Stimulated activated memory B cell treated with anti-CD40 and anti-IgM and Interleukin-4, amounts not matched to agents 10 μg/mL and 1 μg/mL and 100 μg/mL, for 72 hours (primary cell): ENCODE measurements around the gene ANO2.

Experiments
- ATAC-seq: fragments of 150-1000 bp; cut with Tn5 transposase; 2 replicates; pipeline ENCODE4 v1.10.0; 2021
- H3K27ac Mint-ChIP-seq: one replicate; pipeline ENCODE4 v1.8.0; 2022; ENCODE audit warnings: mild to moderate bottlenecking, mixed read lengths
- H3K27me3 Mint-ChIP-seq: one replicate; pipeline ENCODE4 v1.8.0; 2022; ENCODE audit warnings: mixed read lengths
- H3K36me3 Mint-ChIP-seq: one replicate; pipeline ENCODE4 v1.8.0; 2022; ENCODE audit warnings: mixed read lengths
- H3K4me1 Mint-ChIP-seq: one replicate; pipeline ENCODE4 v1.8.0; 2022; ENCODE audit warnings: mixed read lengths
- H3K4me3 Mint-ChIP-seq: one replicate; pipeline ENCODE4 v1.8.0; 2022; ENCODE audit warnings: mild to moderate bottlenecking, moderate library complexity, mixed read lengths
- H3K9me3 Mint-ChIP-seq: one replicate; pipeline ENCODE4 v1.8.0; 2022; ENCODE audit warnings: mixed read lengths

Gene ANO2

GRCh38 chr12:5806371-5807089, 138.5 kb downstream of the ANO2 start:
- Mint-ChIP-seq H3K36me3 (no peaks in the 10 kb centered on the region), H3K4me3 (no peak overlapping the region), H3K9me3 (no peaks in the 10 kb centered on the region), H3K27me3 (no peaks in the 10 kb centered on the region), H3K4me1 (no peaks in the 10 kb centered on the region), H3K27ac (no peak overlapping the region)
- ATAC-seq, result no peak

GRCh38 chr12:5803532-5803931, 141.5 kb downstream of the ANO2 start:
- H3K4me3 Mint-ChIP-seq, result no peak overlapping the region
- no peak overlapping the region for H3K27ac Mint-ChIP-seq
- H3K27me3 Mint-ChIP-seq, result peaks cover 13% of the 10 kb centered on the region
- no peak for ATAC-seq
- no peaks in the 10 kb centered on the region for H3K36me3 Mint-ChIP-seq
- H3K9me3 Mint-ChIP-seq, result no peaks in the 10 kb centered on the region
- H3K4me1 Mint-ChIP-seq, result no peaks in the 10 kb centered on the region

- ATAC-seq, result no peak
- Mint-ChIP-seq H3K36me3 (no peaks in the 10 kb centered on the region), H3K9me3 (no peaks in the 10 kb centered on the region), H3K4me3 (no peak overlapping the region), H3K27ac (no peak overlapping the region), H3K27me3 (peaks cover 13% of the 10 kb centered on the region), H3K4me1 (no peaks in the 10 kb centered on the region)
Observed at GRCh38 chr12:5798242-5799015, 146.6 kb downstream of the ANO2 start.

- ATAC-seq, result no peak
- Mint-ChIP-seq H3K4me1 (no peaks in the 10 kb centered on the region), H3K27me3 (peaks cover 13% of the 10 kb centered on the region), H3K4me3 (no peak overlapping the region), H3K27ac (no peak overlapping the region), H3K36me3 (no peaks in the 10 kb centered on the region), H3K9me3 (no peaks in the 10 kb centered on the region)
Observed at GRCh38 chr12:5797661-5798060, 147.4 kb downstream of the ANO2 start.

- peaks cover 13% of the 10 kb centered on the region for H3K27me3 Mint-ChIP-seq
- no peak for ATAC-seq
- no peak overlapping the region for H3K27ac Mint-ChIP-seq
- no peaks in the 10 kb centered on the region for H3K36me3 Mint-ChIP-seq
- no peak overlapping the region for H3K4me3 Mint-ChIP-seq
- H3K4me1 Mint-ChIP-seq, result no peaks in the 10 kb centered on the region
- no peaks in the 10 kb centered on the region for H3K9me3 Mint-ChIP-seq
Observed at GRCh38 chr12:5796959-5797225, 148.2 kb downstream of the ANO2 start.

- Mint-ChIP-seq H3K36me3 (no peaks in the 10 kb centered on the region), H3K9me3 (no peaks in the 10 kb centered on the region), H3K4me3 (no peak overlapping the region), H3K27ac (no peak overlapping the region), H3K27me3 (peaks cover 13% of the 10 kb centered on the region), H3K4me1 (no peaks in the 10 kb centered on the region)
- ATAC-seq, result no peak
Observed at GRCh38 chr12:5796171-5796958, 148.7 kb downstream of the ANO2 start.

GRCh38 chr12:5794156-5794555, 150.9 kb downstream of the ANO2 start:
- Mint-ChIP-seq H3K27me3 (peaks cover 16% of the 10 kb centered on the region), H3K9me3 (no peaks in the 10 kb centered on the region), H3K4me3 (no peak overlapping the region), H3K36me3 (no peaks in the 10 kb centered on the region), H3K27ac (no peak overlapping the region), H3K4me1 (no peaks in the 10 kb centered on the region)
- no peak for ATAC-seq

- H3K4me1 Mint-ChIP-seq, result no peaks in the 10 kb centered on the region
- H3K27me3 Mint-ChIP-seq, result peaks cover 16% of the 10 kb centered on the region
- H3K36me3 Mint-ChIP-seq, result no peaks in the 10 kb centered on the region
- ATAC-seq, result no peak
- H3K4me3 Mint-ChIP-seq, result no peak overlapping the region
- no peak overlapping the region for H3K27ac Mint-ChIP-seq
- H3K9me3 Mint-ChIP-seq, result no peaks in the 10 kb centered on the region
Observed at GRCh38 chr12:5792343-5792742, 152.7 kb downstream of the ANO2 start.

GRCh38 chr12:5789469-5789968, 155.5 kb downstream of the ANO2 start:
- Mint-ChIP-seq H3K27me3 (peaks cover 16% of the 10 kb centered on the region), H3K27ac (no peak overlapping the region), H3K9me3 (no peaks in the 10 kb centered on the region), H3K36me3 (no peaks in the 10 kb centered on the region), H3K4me1 (no peaks in the 10 kb centered on the region), H3K4me3 (no peak overlapping the region)
- no peak for ATAC-seq

- Mint-ChIP-seq H3K4me1 (no peaks in the 10 kb centered on the region), H3K36me3 (no peaks in the 10 kb centered on the region), H3K4me3 (no peak overlapping the region), H3K9me3 (no peaks in the 10 kb centered on the region), H3K27ac (no peak overlapping the region), H3K27me3 (peaks cover 16% of the 10 kb centered on the region)
- ATAC-seq, result no peak
Observed at GRCh38 chr12:5787828-5788227, 157.2 kb downstream of the ANO2 start.

- Mint-ChIP-seq H3K36me3 (no peaks in the 10 kb centered on the region), H3K27me3 (peaks cover 11% of the 10 kb centered on the region), H3K9me3 (no peaks in the 10 kb centered on the region), H3K4me1 (no peaks in the 10 kb centered on the region), H3K27ac (no peak overlapping the region), H3K4me3 (no peak overlapping the region)
- no peak for ATAC-seq
Observed at GRCh38 chr12:5785601-5786000, 159.5 kb downstream of the ANO2 start.

GRCh38 chr12:5784462-5785130, 160.5 kb downstream of the ANO2 start:
- Mint-ChIP-seq H3K4me3 (no peak overlapping the region), H3K4me1 (no peaks in the 10 kb centered on the region), H3K36me3 (no peaks in the 10 kb centered on the region), H3K27ac (no peak overlapping the region), H3K9me3 (no peaks in the 10 kb centered on the region), H3K27me3 (peaks cover 1% of the 10 kb centered on the region)
- no peak for ATAC-seq

GRCh38 chr12:5783289-5783920, 161.7 kb downstream of the ANO2 start:
- H3K9me3 Mint-ChIP-seq, result no peaks in the 10 kb centered on the region
- H3K36me3 Mint-ChIP-seq, result no peaks in the 10 kb centered on the region
- no peak overlapping the region for H3K4me3 Mint-ChIP-seq
- ATAC-seq, result no peak
- no peaks in the 10 kb centered on the region for H3K4me1 Mint-ChIP-seq
- peaks cover 9% of the 10 kb centered on the region for H3K27me3 Mint-ChIP-seq
- H3K27ac Mint-ChIP-seq, result no peak overlapping the region

- no peaks in the 10 kb centered on the region for H3K36me3 Mint-ChIP-seq
Observed at GRCh38 chr12:5780536-5780935, 164.5 kb downstream of the ANO2 start.

GRCh38 chr12:5779401-5779800, 165.7 kb downstream of the ANO2 start:
- H3K27ac Mint-ChIP-seq, result no peak overlapping the region
- H3K4me3 Mint-ChIP-seq, result no peak overlapping the region
- no peak for ATAC-seq
- H3K27me3 Mint-ChIP-seq, result peaks cover 9% of the 10 kb centered on the region
- H3K9me3 Mint-ChIP-seq, result no peaks in the 10 kb centered on the region
- H3K4me1 Mint-ChIP-seq, result no peaks in the 10 kb centered on the region
- no peaks in the 10 kb centered on the region for H3K36me3 Mint-ChIP-seq

More at GRCh38 chr12:5780536-5780935, 164.5 kb downstream of the ANO2 start:
- H3K27me3 Mint-ChIP-seq, result peaks cover 9% of the 10 kb centered on the region
- no peaks in the 10 kb centered on the region for H3K4me1 Mint-ChIP-seq
- no peak overlapping the region for H3K4me3 Mint-ChIP-seq
- no peak overlapping the region for H3K27ac Mint-ChIP-seq
- H3K9me3 Mint-ChIP-seq, result no peaks in the 10 kb centered on the region
- no peak for ATAC-seq
